HG03108 (cell line): Measurements from ENCODE around the gene PLG.
"Not testable (repeated sequence)": the region's sequence is repeated elsewhere in the genome, so short reads cannot be mapped to it uniquely, and the experiment has no call there.

Experiments used
- ATAC-seq: cut with Tn5 transposase; IDR thresholded peaks from one replicate; pipeline ENCODE4 v1.9.1; 2021; ENCODE audit warnings: moderate library complexity; ENCODE audit not compliant: unreplicated experiment

Gene PLG

DNA sequence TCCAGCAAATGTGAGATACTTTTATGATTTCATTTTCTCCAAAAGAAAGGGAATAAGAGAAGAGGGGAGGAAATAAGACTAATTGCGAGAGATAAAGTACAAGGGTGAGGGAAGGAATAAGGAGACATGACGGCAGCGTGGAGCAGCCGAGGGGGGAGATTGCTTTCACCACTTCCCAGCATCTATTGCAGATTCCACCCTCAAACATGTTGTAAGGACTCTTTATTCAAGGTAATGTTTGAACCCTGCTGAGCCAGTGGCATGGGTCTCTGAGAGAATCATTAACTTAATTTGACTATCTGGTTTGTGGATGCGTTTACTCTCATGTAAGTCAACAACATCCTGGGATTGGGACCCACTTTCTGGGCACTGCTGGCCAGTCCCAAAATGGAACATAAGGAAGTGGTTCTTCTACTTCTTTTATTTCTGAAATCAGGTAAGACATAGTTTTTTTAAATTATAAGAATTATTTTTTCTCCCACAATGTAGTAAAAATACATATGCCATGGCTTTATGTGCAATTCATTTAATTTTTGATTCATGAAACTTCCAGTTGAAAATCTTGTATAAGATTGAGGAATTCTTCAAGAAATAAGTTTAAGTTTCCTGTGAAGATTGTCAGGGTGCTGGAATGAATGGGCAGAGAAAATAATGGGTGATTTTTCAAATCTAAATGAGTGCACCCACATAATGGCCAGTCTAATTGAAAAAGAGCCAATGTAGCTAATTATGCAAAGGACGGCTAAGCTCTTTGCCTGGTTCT lies at the start of gene PLG:
TSS of gene PLG (plus strand) at position 327 of the 763 bp plus-strand sequence. CDS start at position 388, 61 bp downstream.
- not testable (repeated sequence) for ATAC-seq

DNA sequence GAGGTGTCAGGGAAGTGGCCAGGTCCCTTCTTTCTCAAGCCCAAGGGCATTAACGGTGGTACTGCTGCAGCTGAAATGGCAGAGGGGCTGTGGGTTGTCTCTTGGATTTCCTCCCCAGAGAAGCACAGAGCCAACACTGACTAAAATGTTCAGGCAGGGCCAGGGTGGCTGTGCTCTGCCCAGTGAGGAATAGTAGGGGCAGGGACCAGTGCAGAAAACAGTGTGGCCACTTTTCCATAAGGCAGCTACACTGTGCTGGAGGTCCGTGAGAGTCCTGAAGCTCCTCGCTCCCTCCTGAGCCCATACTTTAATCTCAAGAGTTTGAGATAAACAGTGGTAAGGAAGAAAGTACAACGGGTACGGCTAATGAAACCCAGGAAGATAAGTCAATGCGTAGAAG lies 42.5 kb upstream of the PLG start:
- no peak for ATAC-seq

DNA sequence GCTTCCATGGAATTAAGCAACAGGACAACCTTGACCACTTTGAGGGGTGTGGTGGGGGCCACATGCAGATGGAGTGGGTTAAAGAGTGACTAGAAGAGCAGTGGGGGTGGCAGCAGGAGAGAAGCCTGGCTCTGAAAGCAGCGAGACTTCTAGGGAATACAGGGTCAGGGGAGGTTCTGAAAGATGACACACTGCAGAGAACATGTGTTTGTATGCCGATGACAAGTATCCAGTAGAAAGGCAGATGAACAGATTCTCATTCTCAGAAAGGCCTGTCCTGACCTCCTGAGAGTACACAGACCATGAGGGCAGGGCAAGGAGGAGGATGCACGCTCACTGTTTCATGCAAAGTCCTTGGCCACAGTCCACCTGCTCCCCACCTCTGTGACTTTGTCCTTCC lies 40.8 kb upstream of the PLG start:
- no peak for ATAC-seq

DNA sequence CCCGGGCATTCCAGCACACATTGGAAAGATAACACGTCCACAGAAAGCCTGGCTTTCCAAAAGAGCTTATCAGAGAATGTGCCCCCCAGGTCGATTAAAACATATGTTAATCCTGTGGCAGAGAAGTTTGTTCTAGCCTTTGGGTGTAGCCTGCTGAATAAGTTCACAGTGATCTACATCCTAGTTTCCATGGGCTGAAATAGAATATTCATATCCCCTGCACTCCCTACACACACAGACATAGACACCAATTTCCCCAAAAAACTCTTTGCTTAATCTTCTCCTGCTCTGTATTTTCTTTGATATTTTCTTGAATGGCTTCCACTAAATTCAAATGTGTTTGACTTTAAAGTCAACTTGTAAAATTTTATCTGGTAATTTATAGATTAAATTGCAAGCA lies 39.6 kb upstream of the PLG start:
- ATAC-seq, result no peak

DNA sequence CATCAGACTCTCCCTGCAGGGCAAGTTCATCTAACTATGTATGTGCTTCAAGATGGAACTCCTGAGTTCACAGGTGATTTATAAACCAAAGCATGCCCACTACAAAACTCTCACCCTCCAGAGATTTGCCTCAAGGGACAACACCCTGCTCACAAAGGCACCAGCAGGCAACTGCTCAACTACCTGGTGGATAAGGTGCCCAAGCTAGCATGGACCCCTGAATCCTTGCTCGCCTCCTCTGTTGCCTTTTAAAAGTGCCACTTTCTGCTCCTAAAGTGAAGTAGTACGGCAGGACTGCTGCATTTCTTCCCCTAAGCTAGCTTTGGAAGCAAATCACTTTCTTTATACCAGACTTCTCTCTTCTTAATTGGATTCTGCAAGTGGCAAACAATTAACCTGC lies 39.2 kb upstream of the PLG start:
- ATAC-seq, result no peak

DNA sequence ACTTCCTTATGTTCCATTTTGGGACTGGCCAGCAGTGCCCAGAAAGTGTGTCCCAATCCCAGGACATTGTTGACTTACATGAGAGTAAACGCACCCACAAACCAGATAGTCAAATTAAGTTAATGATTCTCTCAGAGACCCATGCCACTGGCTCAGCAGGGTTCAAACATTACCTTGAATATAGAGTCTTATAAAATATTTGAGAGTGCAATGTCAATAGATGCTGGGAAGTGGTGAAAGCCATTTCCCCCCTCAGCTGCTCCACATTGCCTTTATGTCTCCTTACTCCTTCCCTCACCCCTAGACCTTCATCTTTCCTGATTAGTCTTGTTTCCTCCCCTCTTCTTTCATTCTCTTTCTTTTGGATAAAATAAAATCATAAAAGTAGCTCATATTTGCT lies 37.8 kb upstream of the PLG start, which contains the start of gene LPA:
TSS of gene LPA (minus strand) at position 78 of the 400 bp plus-strand sequence. CDS start at position 17, 61 bp downstream.
- not testable (repeated sequence) for ATAC-seq

DNA sequence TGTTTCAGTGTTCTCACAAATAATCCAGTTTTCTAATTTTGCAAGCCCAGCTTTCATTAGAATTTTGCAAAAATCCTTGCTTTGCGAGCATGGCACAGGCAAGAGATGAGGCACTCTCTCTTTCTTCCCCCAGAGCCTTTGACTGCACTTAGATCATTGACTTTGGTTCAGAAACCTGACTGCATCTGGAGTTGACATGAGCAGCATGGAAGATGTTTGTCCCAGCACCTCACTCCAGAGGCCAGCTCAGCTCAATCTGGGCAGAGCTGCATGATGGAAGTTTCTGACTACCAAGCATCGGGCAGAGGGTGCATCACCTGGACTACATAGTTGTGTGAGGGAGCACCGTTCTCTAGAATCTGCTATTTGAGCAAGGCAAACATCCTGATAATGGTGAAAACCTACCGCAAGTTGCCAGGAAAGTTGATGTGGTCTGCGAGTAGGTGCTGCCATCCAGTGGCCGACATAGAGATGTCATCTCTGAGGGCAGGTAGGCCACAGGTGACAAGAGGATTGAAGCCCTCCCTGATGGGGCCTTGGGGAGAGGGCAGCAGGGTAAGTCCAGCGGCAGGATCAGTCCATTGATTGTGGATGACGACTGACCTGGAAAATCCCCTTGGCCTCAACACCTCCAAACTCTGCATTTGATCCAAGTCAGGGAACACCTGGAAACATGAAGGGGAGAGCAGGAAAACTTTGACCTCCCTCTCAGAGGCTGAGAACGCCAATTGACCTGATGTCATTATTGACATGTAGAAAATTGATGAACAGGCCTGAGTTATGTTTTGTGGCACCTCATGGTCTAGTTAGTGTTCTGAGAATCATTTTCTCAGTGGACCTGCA lies 34.2 kb upstream of the PLG start:
- ATAC-seq, result no peak

DNA sequence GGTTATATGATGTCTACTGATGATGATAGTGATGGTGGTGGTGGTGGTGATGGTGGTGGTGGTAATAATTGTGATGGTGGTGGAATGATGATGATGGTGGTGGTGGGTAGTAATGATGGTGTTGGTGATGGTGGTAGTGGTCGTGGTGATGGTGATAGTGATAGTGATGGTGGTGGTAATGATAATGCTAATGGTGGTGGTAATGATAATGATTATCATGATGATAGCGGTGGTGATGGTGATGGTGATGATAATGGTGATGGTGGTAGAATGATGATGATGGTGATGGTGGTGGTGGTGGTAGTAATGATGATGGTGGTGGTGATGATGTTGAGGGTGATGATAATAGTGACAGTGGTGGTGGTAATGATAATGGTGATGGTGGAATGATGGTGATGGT lies 33.5 kb upstream of the PLG start:
- ATAC-seq, result no peak

DNA sequence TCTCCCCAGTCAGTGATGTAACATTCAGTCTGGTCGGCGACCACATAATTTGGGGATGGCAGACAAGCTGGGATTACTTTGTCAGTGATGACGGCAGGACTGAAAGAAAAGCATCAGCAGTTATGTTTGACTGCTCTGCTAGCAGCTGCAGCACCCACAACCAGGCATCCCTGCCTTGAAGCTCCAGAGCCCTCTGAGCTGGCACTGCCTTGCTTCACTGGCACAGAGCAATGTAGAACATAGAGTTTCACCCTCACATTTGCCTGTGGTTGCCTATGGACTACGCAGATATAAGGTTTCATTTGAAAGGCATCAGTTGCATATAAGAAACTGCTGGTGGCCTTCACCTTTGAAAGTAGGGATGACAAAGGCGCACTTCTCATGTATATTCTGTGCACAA lies 25.6 kb upstream of the PLG start:
- ATAC-seq, result not testable (repeated sequence)

DNA sequence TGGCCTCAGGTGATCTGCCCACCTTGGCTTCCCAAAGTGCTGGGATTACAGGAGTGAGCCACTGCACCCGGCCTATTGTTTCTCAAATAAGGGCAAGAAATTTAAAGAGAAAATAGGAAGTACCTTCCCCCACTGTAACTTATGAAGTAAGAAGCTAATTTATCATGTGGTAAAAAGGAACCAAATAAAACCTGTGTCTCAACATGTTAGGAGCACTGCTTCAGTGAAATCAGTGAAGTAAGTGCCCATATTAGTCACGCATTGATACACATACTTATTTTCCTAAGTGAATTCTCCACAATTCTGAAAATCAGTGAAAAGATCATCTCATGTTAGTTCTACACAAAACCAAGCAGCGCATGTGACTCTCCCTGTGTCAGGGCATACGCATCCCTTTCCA lies 23.8 kb upstream of the PLG start:
- ATAC-seq, result no peak

DNA sequence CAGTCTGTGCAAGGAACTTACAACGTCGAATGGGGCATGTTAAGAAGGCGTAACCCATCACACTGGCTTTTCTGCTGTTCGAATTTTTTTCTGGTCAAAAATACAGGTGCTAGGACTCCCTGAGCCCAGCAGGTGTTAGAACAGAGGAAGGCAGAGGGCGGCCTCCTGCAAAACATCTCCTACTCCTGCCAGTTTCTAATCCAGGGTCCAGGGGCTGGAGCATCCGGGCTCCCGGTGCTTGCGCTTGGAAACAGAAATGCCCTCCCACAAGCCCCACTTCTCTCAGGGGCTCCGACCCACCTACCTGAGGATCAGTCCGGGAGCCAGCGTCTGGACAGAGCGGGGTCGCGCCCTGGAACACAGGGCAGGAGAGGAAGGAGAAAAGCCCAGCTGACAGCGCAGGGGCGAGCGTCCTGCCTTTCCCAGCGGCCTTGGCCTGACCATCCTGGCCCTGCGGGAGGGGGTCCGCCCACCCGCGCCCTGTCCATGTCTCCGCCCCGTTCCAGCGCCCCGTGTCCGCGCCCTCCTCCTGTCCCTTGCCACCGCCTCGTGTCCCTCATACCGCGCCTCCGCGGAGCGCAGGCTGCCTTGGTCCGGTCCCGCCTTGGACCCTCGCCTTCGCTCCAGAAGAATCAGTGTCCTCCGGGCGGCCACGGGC lies 23.2 kb upstream of the PLG start:
- ATAC-seq, result no peak

DNA sequence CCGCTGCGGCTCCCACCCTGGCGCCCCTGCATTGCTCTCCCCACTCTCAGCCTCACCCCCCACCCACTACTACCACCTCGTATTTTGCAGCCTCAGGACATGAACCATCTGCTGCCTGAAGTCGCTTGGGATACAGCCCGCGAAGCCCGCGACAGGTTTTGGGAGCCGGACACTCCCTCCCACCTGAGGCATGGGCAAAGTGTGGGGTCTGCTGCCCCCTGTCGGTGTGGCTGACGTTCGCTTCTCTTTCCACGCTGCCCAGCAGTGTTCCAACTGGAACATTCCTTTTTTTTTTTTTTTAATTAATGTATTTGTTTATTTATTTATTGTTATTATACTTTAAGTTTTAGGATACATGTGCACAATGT lies 22.7 kb upstream of the PLG start:
- no peak for ATAC-seq

DNA sequence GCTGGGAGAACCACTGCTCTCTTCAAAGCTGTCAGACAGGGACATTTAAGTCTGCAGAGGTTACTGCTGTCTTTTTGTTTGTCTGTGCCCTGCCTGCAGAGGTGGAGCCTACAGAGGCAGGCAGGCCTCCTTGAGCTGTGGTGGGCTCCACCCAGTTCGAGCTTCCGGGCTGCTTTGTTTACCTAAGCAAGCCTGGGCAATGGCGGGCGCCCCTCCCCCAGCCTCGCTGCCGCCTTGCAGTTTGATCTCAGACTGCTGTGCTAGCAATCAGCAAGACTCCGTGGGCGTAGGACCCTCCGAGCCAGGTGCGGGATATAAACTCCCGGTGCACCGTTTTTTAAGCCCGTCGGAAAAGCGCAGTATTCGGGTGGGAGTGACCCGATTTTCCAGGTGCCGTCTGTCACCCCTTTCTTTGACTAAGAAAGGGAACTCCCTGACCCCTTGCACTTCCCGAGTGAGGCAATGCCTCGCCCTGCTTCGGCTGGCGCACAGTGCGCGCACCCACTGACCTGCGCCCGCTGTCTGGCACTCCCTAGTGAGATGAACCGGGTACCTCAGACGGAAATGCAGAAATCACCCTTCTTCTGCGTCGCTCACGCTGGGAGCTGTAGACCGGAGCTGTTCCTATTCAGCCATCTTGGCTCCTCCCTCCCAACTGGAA lies 16.8 kb upstream of the PLG start:
- ATAC-seq, result not testable (repeated sequence)

DNA sequence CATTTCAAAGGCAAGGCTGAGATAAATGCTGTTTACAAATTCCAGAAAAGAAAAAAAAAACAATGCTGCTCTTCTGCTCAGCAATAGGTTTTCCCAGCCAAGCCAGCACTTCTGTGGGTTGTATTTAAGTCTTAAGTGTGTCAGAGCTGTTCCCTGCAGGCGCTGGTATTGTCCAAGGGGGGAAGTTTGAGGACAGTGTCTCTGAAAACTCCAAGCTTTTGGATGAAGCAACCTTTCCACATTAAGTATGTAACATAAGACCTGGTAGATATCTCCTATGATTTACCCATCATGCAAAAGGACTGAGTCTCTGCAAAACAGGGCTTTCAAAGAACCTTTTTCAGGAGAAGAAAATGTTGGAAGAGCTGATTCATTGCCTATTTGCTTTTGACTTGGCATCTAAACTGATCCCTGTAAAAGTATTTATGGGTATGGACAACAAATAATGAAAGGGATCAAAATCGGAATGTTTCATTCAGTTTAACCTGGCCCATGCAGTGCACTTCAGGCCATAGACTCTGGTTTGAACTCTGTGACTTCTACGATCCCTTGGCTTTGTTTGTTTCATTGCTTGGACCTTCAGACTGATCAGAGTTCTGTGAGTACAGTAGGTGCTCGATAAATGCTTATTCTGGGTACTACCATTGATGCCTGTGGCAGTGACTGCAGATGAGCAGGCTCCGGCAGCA lies 16.1 kb upstream of the PLG start:
- no peak for ATAC-seq

DNA sequence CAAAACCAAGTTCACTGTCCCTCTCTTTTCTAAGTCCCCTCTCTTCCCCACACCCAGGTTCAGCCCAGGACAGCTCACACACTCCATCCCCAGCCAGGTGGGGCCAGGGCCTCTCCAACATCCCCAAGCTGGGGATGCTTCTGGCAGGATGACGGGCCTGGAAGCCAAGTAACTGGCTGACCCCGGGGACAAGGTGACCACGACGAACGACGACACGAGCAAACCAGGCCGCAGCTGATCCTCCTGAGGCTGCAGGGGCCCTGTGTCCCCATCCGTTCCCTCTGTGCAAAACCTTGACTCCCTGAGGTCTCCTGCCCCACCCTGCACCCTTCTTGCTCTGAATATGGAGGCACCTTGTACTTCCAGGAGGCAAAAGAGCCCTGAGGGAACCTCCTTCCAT lies 11.6 kb upstream of the PLG start:
- ATAC-seq, result no peak

DNA sequence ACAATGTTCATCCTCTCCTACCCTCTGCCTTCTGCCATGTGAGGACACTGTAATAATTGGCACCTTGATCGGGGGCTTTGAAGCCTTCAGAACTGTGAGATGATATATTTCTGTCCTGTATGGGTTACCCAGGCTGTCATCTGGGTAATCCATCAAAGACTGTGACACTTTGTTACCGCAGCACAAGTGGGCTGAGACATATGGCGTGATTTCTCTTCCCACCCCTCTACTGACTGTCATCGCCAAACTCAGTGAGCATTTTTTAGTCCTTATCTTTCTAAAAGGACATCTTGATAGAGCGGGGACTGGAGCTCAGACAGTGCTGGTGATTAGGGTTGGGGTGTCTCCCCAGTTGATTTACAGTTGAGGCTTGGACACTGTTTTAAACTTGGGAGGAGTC lies 10.4 kb upstream of the PLG start:
- no peak for ATAC-seq

DNA sequence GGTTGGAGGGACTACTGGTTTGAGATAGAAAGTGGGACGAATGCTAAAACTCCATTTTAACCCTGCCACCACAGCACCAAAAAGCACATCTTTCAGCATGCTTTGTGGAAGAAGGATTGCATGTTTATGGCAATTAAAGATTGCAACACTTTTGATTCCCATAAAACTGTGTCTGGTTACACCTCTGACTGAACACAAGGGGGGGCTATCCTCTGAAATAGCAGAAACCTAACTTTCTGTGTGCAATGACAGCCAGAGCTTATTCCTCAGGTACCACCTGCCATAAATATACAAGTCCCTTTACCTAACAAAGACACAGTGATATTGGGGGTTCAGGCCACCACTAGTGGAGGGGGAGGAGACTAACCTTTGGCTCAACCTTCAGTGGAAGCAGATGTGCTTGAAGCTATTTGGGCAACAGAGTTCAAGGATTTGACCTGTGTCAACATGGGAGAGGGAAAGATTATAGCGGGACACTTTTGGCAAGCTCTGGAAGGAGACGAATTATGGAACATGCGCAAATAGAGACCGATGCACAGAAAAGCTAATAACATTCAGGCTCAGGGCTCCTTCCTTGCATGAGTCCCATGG lies 9.6 kb upstream of the PLG start:
- no peak for ATAC-seq

DNA sequence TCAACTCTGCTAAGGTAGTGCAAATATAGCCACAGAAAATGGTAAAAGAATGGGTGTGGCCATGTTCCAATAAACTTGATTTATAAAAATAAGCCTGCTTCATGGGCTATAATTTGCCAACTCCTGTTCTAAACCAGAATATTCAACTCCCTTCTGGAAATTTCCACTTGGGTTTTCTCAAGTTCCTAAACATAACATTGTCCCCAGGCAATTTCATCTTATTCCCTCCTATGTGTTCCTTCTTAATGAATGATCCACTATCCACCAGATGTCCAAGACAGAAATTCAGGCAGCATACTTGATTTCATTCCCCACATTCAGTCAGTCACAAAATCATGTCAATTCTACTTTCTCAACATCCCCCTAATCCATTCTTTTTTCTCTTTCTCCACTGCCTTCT lies 7.0 kb upstream of the PLG start:
- not testable (repeated sequence) for ATAC-seq

DNA sequence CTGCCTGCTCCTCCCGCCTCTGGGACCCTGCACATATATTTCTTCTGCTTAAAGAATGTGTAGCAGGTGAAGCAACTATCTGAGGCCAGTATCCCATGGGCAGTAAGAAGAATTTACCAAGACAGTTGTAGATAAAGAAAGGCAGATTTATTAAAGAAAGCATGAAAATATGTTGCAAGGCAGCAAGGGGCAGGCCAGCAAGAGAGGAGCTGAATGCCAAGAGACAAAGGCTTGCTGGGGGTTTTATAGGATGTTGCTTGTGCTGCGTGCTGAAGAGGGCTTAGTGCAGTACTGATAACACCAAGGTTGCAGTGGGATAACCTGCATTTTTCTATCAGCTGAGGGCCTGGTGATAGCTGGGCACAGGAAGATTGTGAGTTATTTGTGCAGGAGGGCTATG lies 6.4 kb upstream of the PLG start:
- not testable (repeated sequence) for ATAC-seq

DNA sequence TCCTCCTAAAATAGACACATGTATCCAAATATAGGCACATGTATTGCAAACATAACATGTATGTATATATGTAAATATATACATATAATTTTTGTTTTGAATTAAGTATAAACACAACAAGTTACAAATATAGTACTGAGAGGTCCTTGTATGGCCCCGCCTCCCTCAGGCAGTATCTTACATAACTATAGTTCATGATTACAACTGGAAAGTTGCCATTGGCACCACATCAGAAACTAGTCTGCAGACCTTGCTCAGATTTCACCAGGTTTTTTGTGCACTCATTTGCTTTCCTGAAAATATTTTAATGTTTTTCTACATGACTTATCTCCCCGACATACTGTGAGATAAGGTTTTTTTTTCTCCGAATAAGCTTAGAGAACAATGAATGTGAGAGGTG lies 5.2 kb upstream of the PLG start:
- ATAC-seq, result not testable (repeated sequence)
